Endothelial cell of umbilical vein (primary cell): Measurements from ENCODE around the gene TMEM87A. TPM values are rescaled to one million over a fixed set of nuclear protein-coding genes. Genes with fewer than 3 reads are reported as not detected.

Source experiments
- BruUV-seq: library from RNA; stranded (reverse); fragments of 400-500 nt; replicated peaks from 2 replicates; lab custom pipeline; 2021; lab: Mats Ljungman, UMichigan
- CTCF ChIA-PET: fragments of 300-600, 350-600 bp; sonication (Branson Sonifier 250); formaldehyde crosslinking; loops from one replicate; lab custom pipeline; 2021; ENCODE audit warnings: antibody characterized with exemption, inconsistent platforms; lab: Charles Lee
- POLR2A ChIA-PET: fragments of 300-600, 350-600 bp; sonication (Branson Sonifier 250); formaldehyde crosslinking; loops from one replicate; lab custom pipeline; 2021; ENCODE audit warnings: antibody characterized with exemption, inconsistent platforms; lab: Charles Lee
- DNase-seq: peaks from one replicate; pipeline ENCODE4 v3.0.0-alpha.2; 2011; ENCODE audit warnings: low read depth, low spot score
- FAIRE-seq: peaks from 2 replicates; lab custom pipeline; 2011; peaks lifted over from hg19 to GRCh38; lab: Jason Lieb, UNC
- H2AFZ ChIP-seq: 2 replicates; pipeline ENCODE4 v1.6.0; 2012; ENCODE audit warnings: low read depth, low read length, control low read depth, inconsistent platforms
- H3K27ac ChIP-seq: 2 replicates; pipeline ENCODE4 v1.5.1; 2011; ENCODE audit warnings: low read depth, mild to moderate bottlenecking, control low read depth, low read length, moderate library complexity; ENCODE audit not compliant: insufficient read depth
- H3K27me3 ChIP-seq, 2 experiments: 2 replicates each; pipeline versions ENCODE4 v1.6.0 to v1.6.1; 2011; ENCODE audit warnings: low read length in 2 of 2, mixed read lengths in 1 of 2; ENCODE audit not compliant: control insufficient read depth in 2 of 2, insufficient read depth in 2 of 2
- H3K36me3 ChIP-seq, 2 experiments: 2 replicates in 1 of 2; 3 replicates in 1 of 2; pipeline ENCODE4 v1.5.1; 2011; ENCODE audit warnings: low read length in 2 of 2, mild to moderate bottlenecking in 1 of 2, moderate library complexity in 1 of 2; ENCODE audit not compliant: control insufficient read depth in 2 of 2, insufficient read depth in 2 of 2; ENCODE audit errors: extremely low read depth in 1 of 2
- H3K4me1 ChIP-seq: 3 replicates; pipeline ENCODE4 v1.5.1; 2011; ENCODE audit warnings: mild to moderate bottlenecking, low read length; ENCODE audit not compliant: control insufficient read depth, insufficient read depth; ENCODE audit errors: extremely low read depth
- H3K4me2 ChIP-seq: 2 replicates; pipeline ENCODE4 v1.6.1; 2011; ENCODE audit warnings: low read length, control low read depth, mixed read lengths; ENCODE audit not compliant: insufficient read depth
- H3K4me3 ChIP-seq, 3 experiments: fragments of 200-600 bp in 1 of 3; sonication (generic), shearing (Covaris generic) in 1 of 3; replicated peaks in 1 of 3; 2 replicates each; pipeline ENCODE4 v1.5.1; 2011 to 2016; ENCODE audit warnings: control low read depth in 3 of 3, low read length in 3 of 3, mild to moderate bottlenecking in 2 of 3, inconsistent platforms in 1 of 3, low read depth in 1 of 3, moderate library complexity in 1 of 3; ENCODE audit not compliant: insufficient read depth in 1 of 3
- H3K79me2 ChIP-seq: 2 replicates; pipeline ENCODE4 v1.6.0; 2012; ENCODE audit warnings: low read length, inconsistent platforms; ENCODE audit not compliant: control insufficient read depth, insufficient read depth
- H3K9ac ChIP-seq: replicated peaks from 2 replicates; pipeline ENCODE3; 2011; ENCODE audit warnings: low read length, control low read depth; ENCODE audit not compliant: insufficient read depth; ENCODE audit errors: extremely low read depth
- H3K9me1 ChIP-seq: replicated peaks from 3 replicates; pipeline ENCODE4 v1.6.0; 2011; ENCODE audit warnings: mild to moderate bottlenecking, low read length; ENCODE audit not compliant: control insufficient read depth, insufficient read depth; ENCODE audit errors: extremely low read depth
- H3K9me3 ChIP-seq: replicated peaks from 2 replicates; pipeline ENCODE4 v1.5.1; 2012; ENCODE audit warnings: low read length, inconsistent platforms; ENCODE audit not compliant: control insufficient read depth, insufficient read depth
- H4K20me1 ChIP-seq: replicated peaks from 2 replicates; pipeline ENCODE3; 2011; ENCODE audit warnings: mild to moderate bottlenecking, low read length; ENCODE audit not compliant: control insufficient read depth, insufficient read depth; ENCODE audit errors: extremely low read depth
- CTCF ChIP-seq, 2 donors: IDR thresholded peaks; 1 replicate in 1 of 2; 2 replicates in 1 of 2; pipeline ENCODE4 v1.5.1; 2011; ENCODE audit warnings: low read length in 2 of 2, mild to moderate bottlenecking in 2 of 2, moderate library complexity in 2 of 2, control low read depth in 1 of 2, inconsistent platforms in 1 of 2, low read depth in 1 of 2; ENCODE audit not compliant: insufficient read depth in 1 of 2; ENCODE audit errors: extremely low read depth in 1 of 2
- EZH2 ChIP-seq: IDR thresholded peaks from 2 replicates; pipeline ENCODE4 v1.6.1; 2012; ENCODE audit warnings: borderline replicate concordance, low read depth, mild to moderate bottlenecking, moderate library complexity, low read length, inconsistent platforms; ENCODE audit not compliant: severe bottlenecking
- FOS ChIP-seq: IDR thresholded peaks from 2 replicates; pipeline ENCODE4 v1.6.1; 2011; ENCODE audit warnings: mild to moderate bottlenecking, low read length, moderate library complexity, borderline replicate concordance; ENCODE audit not compliant: insufficient read depth
- GATA2 ChIP-seq: IDR thresholded peaks from 2 replicates; pipeline ENCODE4 v1.7.0; 2011; ENCODE audit warnings: low read depth, mild to moderate bottlenecking, moderate library complexity, mixed read lengths, low read length; ENCODE audit not compliant: insufficient read length, insufficient read depth
- JUN ChIP-seq: IDR thresholded peaks from 2 replicates; pipeline ENCODE4 v1.6.1; 2011; ENCODE audit warnings: borderline replicate concordance, low read depth; ENCODE audit not compliant: insufficient read length, insufficient read depth
- MYC ChIP-seq: IDR thresholded peaks from one replicate; pipeline ENCODE4 v1.6.1; 2011; ENCODE audit warnings: mild to moderate bottlenecking, low read depth, low read length
- POLR2A ChIP-seq: IDR thresholded peaks from 2 replicates; pipeline ENCODE4 v1.6.1; 2012; ENCODE audit warnings: low read depth, mild to moderate bottlenecking, control low read depth, low read length
- POLR2AphosphoS5 ChIP-seq: IDR thresholded peaks from 2 replicates; pipeline ENCODE4 v1.6.1; 2012; ENCODE audit warnings: low read depth, mild to moderate bottlenecking, control low read depth, low read length, moderate library complexity; ENCODE audit not compliant: insufficient read depth
- dilution Hi-C: fragments of 300-500 bp; cut with MboI; formaldehyde crosslinking; loops from one replicate; pipeline ENCODE4 v1.15.0; 2019; ENCODE audit warnings: low sequenced_read_pairs; ENCODE audit not compliant: extremely low pct_ligation_motif_present
- intact Hi-C: fragments of 100-400 bp; cut with micrococcal nuclease; formaldehyde crosslinking; loops from one replicate; pipeline ENCODE4 v1.10.0; 2022
- polyA plus RNA-seq, 4 experiments: library from polyadenylated mRNA; depleted of rRNA in 3 of 4; stranded (reverse) in 3 of 4; unstranded in 1 of 4; fragments of >200 nt; gene quantifications; 2 replicates each; pipeline versions ENCODE4 v1.2.1 to v1.2.3, GENCODE V29; 2011 to 2012; ENCODE audit warnings: missing spikeins in 1 of 4
- total RNA-seq: library from RNA; stranded (reverse); gene quantifications from 2 replicates; pipeline ENCODE4 v1.2.3, GENCODE V29; 2021
- TF ChIP-seq, protein P1 (sequence below): IDR thresholded peaks from 2 replicates; pipeline ENCODE4 v1.6.1; 2011; ENCODE audit not compliant: insufficient read depth, insufficient read length

Gene TMEM87A
- total and polyA plus RNA-seq, 2 donors (not counting 3 experiments of a cell fraction or from before 2014, with no cell fraction given): 22.3 to 41.1 TPM

GRCh38 chr15:42276762-42277161, 3.5 kb upstream of the TMEM87A start:
- Histone ChIP-seq H2AFZ (no peak overlapping the region), H3K79me2 (peaks cover 18% of the 10 kb centered on the region), H3K36me3 (no peaks in the 10 kb centered on the region), H3K4me2 (no peak overlapping the region), H3K27me3 (no peaks in the 10 kb centered on the region), H3K4me3 (no peak overlapping the region), H3K9ac (no peak overlapping the region), H3K9me3 (no peaks in the 10 kb centered on the region), H4K20me1 (no peaks in the 10 kb centered on the region), H3K9me1 (no peaks in the 10 kb centered on the region), H3K4me1 (peaks cover 30% of the 10 kb centered on the region), H3K27ac (no peak overlapping the region)
- POLR2A ChIA-PET: no interaction called here
- BruUV-seq: no TSS peak
- no peak for FAIRE-seq
- intact Hi-C loops: no loop called here
- dilution Hi-C loops: no loop called here
- CTCF ChIA-PET: no interaction called here
- TF ChIP-seq, protein P1, sequence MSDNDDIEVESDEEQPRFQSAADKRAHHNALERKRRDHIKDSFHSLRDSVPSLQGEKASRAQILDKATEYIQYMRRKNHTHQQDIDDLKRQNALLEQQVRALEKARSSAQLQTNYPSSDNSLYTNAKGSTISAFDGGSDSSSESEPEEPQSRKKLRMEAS: no peak
- TF ChIP-seq GATA2 (no peak), MYC (no peak), JUN (no peak), POLR2AphosphoS5 (no peak), FOS (no peak), CTCF (IDR thresholded peaks at IDR 0.05; ENCODE audit: extremely low read depth in 1 of 2, insufficient read depth in 1 of 2, low read depth in 1 of 2, low read length in 2 of 2) (no peak), POLR2A (no peak), EZH2 (no peak)
- DNase-seq: no peak
